NB4 (cell line): ENCODE data around the gene PHLDA2.

Source experiments
- DNase-seq: peaks from one replicate; pipeline ENCODE4 v3.0.0; 2010; ENCODE audit warnings: low read depth
- H3K4me3 ChIP-seq: one replicate; pipeline ENCODE4 v1.5.1; 2011; ENCODE audit warnings: mild to moderate bottlenecking, low read depth, low read length, moderate library complexity
- CTCF ChIP-seq: IDR thresholded peaks from one replicate; pipeline ENCODE4 v1.5.1; 2012; ENCODE audit warnings: low read depth, low read length
- MAX ChIP-seq: IDR thresholded peaks from 2 replicates; pipeline ENCODE4 v1.6.1; 2011; ENCODE audit warnings: low read depth, low read length
- MYC ChIP-seq: IDR thresholded peaks from 2 replicates; pipeline ENCODE4 v1.6.1; 2011; ENCODE audit warnings: low read depth, low read length
- POLR2A ChIP-seq: IDR thresholded peaks from 2 replicates; pipeline ENCODE4 v1.6.1; 2011; ENCODE audit warnings: mild to moderate bottlenecking; ENCODE audit not compliant: insufficient read length; ENCODE audit errors: extremely low read depth

PHLDA2 gene

GRCh38 chr11:2880646-2881045 lies 48.6 kb downstream of the PHLDA2 start:
- no peak for DNase-seq
- TF ChIP-seq MYC, result no peak
- no peak for TF ChIP-seq CTCF
- TF ChIP-seq MAX, result no peak
- TF ChIP-seq POLR2A, result no peak
- no peak overlapping the region for H3K4me3 ChIP-seq

- TF ChIP-seq MAX, result no peak
These were observed 50.4 kb downstream of the PHLDA2 start for GRCh38 chr11:2878782-2879181.

More at GRCh38 chr11:2878782-2879181, 50.4 kb downstream of the PHLDA2 start:
- no peak for DNase-seq
- no peak overlapping the region for H3K4me3 ChIP-seq
